ENCODE measurements around the gene BRF1. TPM values are rescaled to one million over a fixed set of nuclear protein-coding genes. Genes with fewer than 3 reads are reported as not detected.

Gene BRF1
- total and polyA plus RNA-seq, 3 donors from 2014 or later: 30.3 to 112 (median 95.3) TPM

GRCh38 chr14:105168496-105168978 is 132.3 kb downstream of the BRF1 start, which contains the start of gene JAG2:
Gene JAG2 (minus strand): TSS chr14:105168776. CDS start chr14:105168420, 356 bp downstream.
- WGBS, 2 donors: 0% methylated on average over 43 of the region's 84 CpGs; no CpG with 5 or more reads in 1 of the 2 donors
- Histone ChIP-seq H3K27me3 (no peaks in the 10 kb centered on the region), H3K4me1 (peaks cover 4% of the 10 kb centered on the region), H3K9me3 (no peaks in the 10 kb centered on the region), H3K4me3 (peak within 1 kb of the TSS; percentile 26 to 32), H3K36me3 (ENCODE audit: low read depth, missing control alignments) (no peaks in the 10 kb centered on the region), H3K27ac (no peak within 1 kb of the TSS)
- TF ChIP-seq POLR2A (IDR thresholded peaks at IDR 0.05): no peak
- TF ChIP-seq, protein P1, sequence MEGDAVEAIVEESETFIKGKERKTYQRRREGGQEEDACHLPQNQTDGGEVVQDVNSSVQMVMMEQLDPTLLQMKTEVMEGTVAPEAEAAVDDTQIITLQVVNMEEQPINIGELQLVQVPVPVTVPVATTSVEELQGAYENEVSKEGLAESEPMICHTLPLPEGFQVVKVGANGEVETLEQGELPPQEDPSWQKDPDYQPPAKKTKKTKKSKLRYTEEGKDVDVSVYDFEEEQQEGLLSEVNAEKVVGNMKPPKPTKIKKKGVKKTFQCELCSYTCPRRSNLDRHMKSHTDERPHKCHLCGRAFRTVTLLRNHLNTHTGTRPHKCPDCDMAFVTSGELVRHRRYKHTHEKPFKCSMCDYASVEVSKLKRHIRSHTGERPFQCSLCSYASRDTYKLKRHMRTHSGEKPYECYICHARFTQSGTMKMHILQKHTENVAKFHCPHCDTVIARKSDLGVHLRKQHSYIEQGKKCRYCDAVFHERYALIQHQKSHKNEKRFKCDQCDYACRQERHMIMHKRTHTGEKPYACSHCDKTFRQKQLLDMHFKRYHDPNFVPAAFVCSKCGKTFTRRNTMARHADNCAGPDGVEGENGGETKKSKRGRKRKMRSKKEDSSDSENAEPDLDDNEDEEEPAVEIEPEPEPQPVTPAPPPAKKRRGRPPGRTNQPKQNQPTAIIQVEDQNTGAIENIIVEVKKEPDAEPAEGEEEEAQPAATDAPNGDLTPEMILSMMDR (IDR thresholded peaks at IDR 0.05): no peak
- peak; percentile 82 for DNase-seq
- intact Hi-C loops (cut with DNase I; ENCODE audit: low total_unique reads): no loop called here

DNA sequence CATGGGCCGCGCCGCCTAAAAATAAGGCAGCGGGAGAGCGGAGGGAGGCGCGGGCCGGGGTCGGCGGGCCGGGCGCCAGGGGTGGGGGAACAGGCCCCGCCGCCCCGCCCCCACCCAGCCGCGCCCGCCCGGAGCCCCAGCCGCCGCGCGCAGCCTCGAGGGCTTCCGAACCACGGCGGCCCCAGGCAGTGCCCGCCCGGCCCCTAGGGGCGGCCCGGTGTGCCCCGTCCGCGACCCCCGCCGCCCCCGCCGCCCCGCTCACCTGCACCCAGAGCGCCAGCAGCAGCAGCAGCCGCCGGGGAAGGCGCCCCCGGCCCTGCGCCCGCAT is 132.7 kb downstream of the BRF1 start:
- Histone ChIP-seq H3K9me3 (no peaks in the 10 kb centered on the region), H3K27me3 (no peaks in the 10 kb centered on the region), H3K27ac (no peak overlapping the region), H3K4me1 (peaks cover 4% of the 10 kb centered on the region), H3K4me3 (peak overlapping the region in 1 of 2 donors; percentile 32), H3K36me3 (ENCODE audit: low read depth, missing control alignments) (no peaks in the 10 kb centered on the region)
- no peak for DNase-seq
- WGBS, 2 donors: 0% methylated on average over 20 of the region's 46 CpGs; no CpG with 5 or more reads in 1 of the 2 donors
- TF ChIP-seq POLR2A (IDR thresholded peaks at IDR 0.05): no peak
- TF ChIP-seq, protein P1 (IDR thresholded peaks at IDR 0.05): no peak
- intact Hi-C loops (cut with DNase I; ENCODE audit: low total_unique reads): no loop called here

- intact Hi-C loops (cut with DNase I; ENCODE audit: low total_unique reads): no loop called here
- Histone ChIP-seq H3K27ac (no peak overlapping the region), H3K27me3 (no peaks in the 10 kb centered on the region), H3K36me3 (ENCODE audit: low read depth, missing control alignments) (no peaks in the 10 kb centered on the region), H3K4me1 (peaks cover 4% of the 10 kb centered on the region), H3K9me3 (no peaks in the 10 kb centered on the region), H3K4me3 (peak overlapping the region in 1 of 2 donors; percentile 32)
- 9 to 10% methylated on average over 6 to 7 of the region's 116 CpGs for WGBS, 2 donors
- no peak for DNase-seq
- TF ChIP-seq POLR2A (IDR thresholded peaks at IDR 0.05): no peak
- TF ChIP-seq, protein P1 (IDR thresholded peaks at IDR 0.05): no peak
Measured at GRCh38 chr14:105167303-105168092, 133.3 kb downstream of the BRF1 start.

GRCh38 chr14:105166571-105167302 is 134.1 kb downstream of the BRF1 start:
- Histone ChIP-seq H3K36me3 (ENCODE audit: low read depth, missing control alignments) (no peaks in the 10 kb centered on the region), H3K27me3 (no peaks in the 10 kb centered on the region), H3K4me1 (peaks cover 4% of the 10 kb centered on the region), H3K4me3 (no peak overlapping the region), H3K9me3 (no peaks in the 10 kb centered on the region), H3K27ac (no peak overlapping the region)
- intact Hi-C loops (cut with DNase I; ENCODE audit: low total_unique reads): no loop called here
- WGBS, 2 donors: 59 to 73% methylated on average over 6 to 22 of the region's 22 CpGs
- DNase-seq: no peak
- TF ChIP-seq, protein P1 (IDR thresholded peaks at IDR 0.05): no peak
- TF ChIP-seq POLR2A (IDR thresholded peaks at IDR 0.05): no peak

Data from testis (tissue), 3 donors.